ENCODE data around the gene ABR. TPM values are rescaled to one million over a fixed set of nuclear protein-coding genes. Genes with fewer than 3 reads are reported as not detected.

Gene ABR
- total RNA-seq, 1 donor from 2014 or later = 70.9 TPM

- FAIRE-seq = no peak
Measured at GRCh38 chr17:1180958-1181752, 1.4 kb upstream of the ABR start.

DNA sequence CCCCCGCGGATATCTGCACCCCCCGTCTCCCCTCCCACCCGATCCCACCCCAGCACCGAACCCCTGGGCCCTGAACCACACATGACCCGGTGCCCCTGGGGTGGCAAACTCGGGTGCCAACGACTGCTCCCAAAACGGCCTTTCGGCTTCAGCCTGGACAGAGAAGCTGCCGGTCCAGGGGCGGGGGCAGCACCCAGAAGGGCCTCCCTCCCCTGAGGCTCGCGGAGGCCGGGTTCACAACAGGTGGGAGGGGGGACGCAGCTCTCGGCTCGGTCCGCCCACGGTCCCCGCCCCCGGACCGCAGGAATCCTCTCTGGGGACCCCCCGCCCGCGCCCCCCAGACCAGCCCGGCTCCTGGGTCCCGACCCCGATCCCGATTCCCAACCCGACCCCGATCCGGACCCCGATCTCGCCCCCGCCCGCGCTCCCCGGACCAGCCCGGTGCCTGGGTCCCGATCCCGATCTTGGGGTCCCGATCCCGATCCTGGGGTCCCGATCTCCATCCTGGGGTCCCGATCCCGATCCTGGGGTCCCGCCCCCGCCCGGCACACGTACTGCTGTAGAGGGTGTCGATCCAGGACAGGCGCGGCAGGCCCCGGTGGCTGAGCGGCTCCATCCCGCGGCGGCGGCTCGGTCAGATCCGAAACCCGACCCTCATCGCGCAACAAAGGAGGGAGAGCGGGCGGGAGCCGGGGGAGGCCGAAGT is 516 bp downstream of the ABR start:
- Histone ChIP-seq H4K20me1 (ENCODE audit: insufficient read depth, low read length) (peaks cover 36% of the 10 kb centered on the region), H3K79me2 (ENCODE audit: insufficient read depth, low read length) (no peaks in the 10 kb centered on the region), H3K9ac (ENCODE audit: low read length) (peak overlapping the region; percentile 85), H3K9me3 (ENCODE audit: insufficient read depth, low read depth, low read length) (no peaks in the 10 kb centered on the region), H3K4me2 (ENCODE audit: low read length) (peak overlapping the region; percentile 86), H3K4me1 (ENCODE audit: insufficient read depth, low read length) (peaks cover 44% of the 10 kb centered on the region), H2AFZ (ENCODE audit: low read depth, low read length) (peak overlapping the region; percentile 18), H3K4me3 (ENCODE audit: insufficient read depth, low read depth, low read length) (peak overlapping the region; percentile 52), H3K27me3 (ENCODE audit: insufficient read depth, low read length) (no peaks in the 10 kb centered on the region), H3K27ac (ENCODE audit: low read depth, low read length) (peak overlapping the region; percentile 38), H3K36me3 (ENCODE audit: insufficient read depth, low read length) (no peaks in the 10 kb centered on the region)
- Mint-ChIP-seq H3K4me3 (ENCODE audit: unreplicated experiment) (peak overlapping the region; percentile 83), H3K4me1 (ENCODE audit: low read depth, unreplicated experiment) (peaks cover 9% of the 10 kb centered on the region), H3K36me3 (ENCODE audit: low read depth, unreplicated experiment) (peaks cover 2% of the 10 kb centered on the region), H3K9me3 (ENCODE audit: unreplicated experiment) (no peaks in the 10 kb centered on the region), H3K27me3 (ENCODE audit: low read depth, unreplicated experiment) (peaks cover 21% of the 10 kb centered on the region), H3K27ac (ENCODE audit: unreplicated experiment) (no peak overlapping the region)
- no peak for DNase-seq (ENCODE audit: low read depth)
- FAIRE-seq = no peak
- peak; percentile 22 for TF ChIP-seq EZH2 (IDR thresholded peaks at IDR 0.05; ENCODE audit: insufficient read depth, low read length)
- TF ChIP-seq, protein P1, sequence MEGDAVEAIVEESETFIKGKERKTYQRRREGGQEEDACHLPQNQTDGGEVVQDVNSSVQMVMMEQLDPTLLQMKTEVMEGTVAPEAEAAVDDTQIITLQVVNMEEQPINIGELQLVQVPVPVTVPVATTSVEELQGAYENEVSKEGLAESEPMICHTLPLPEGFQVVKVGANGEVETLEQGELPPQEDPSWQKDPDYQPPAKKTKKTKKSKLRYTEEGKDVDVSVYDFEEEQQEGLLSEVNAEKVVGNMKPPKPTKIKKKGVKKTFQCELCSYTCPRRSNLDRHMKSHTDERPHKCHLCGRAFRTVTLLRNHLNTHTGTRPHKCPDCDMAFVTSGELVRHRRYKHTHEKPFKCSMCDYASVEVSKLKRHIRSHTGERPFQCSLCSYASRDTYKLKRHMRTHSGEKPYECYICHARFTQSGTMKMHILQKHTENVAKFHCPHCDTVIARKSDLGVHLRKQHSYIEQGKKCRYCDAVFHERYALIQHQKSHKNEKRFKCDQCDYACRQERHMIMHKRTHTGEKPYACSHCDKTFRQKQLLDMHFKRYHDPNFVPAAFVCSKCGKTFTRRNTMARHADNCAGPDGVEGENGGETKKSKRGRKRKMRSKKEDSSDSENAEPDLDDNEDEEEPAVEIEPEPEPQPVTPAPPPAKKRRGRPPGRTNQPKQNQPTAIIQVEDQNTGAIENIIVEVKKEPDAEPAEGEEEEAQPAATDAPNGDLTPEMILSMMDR (IDR thresholded peaks at IDR 0.05; ENCODE audit: insufficient read depth, low read depth, low read length) = no peak

More at GRCh38 chr17:1180958-1181752, 1.4 kb upstream of the ABR start:
- peaks cover 9% of the 10 kb centered on the region for H3K4me1 Mint-ChIP-seq (ENCODE audit: low read depth, unreplicated experiment)
- Histone ChIP-seq H3K4me2 (ENCODE audit: low read length) (peak overlapping the region; percentile 61), H2AFZ (ENCODE audit: low read depth, low read length) (peak overlapping the region; percentile 36), H3K27ac (ENCODE audit: low read depth, low read length) (peak overlapping the region; percentile 76), H3K27me3 (ENCODE audit: insufficient read depth, low read length) (no peaks in the 10 kb centered on the region), H3K79me2 (ENCODE audit: insufficient read depth, low read length) (no peaks in the 10 kb centered on the region), H3K36me3 (ENCODE audit: insufficient read depth, low read length) (no peaks in the 10 kb centered on the region), H3K4me1 (ENCODE audit: insufficient read depth, low read length) (peaks cover 47% of the 10 kb centered on the region), H3K9ac (ENCODE audit: low read length) (peak overlapping the region; percentile 63), H4K20me1 (ENCODE audit: insufficient read depth, low read length) (peaks cover 26% of the 10 kb centered on the region), H3K4me3 (ENCODE audit: insufficient read depth, low read depth, low read length) (no peak overlapping the region), H3K9me3 (ENCODE audit: insufficient read depth, low read depth, low read length) (no peaks in the 10 kb centered on the region)
- H3K36me3 Mint-ChIP-seq (ENCODE audit: low read depth, unreplicated experiment) = no peaks in the 10 kb centered on the region
- peaks cover 17% of the 10 kb centered on the region for H3K27me3 Mint-ChIP-seq (ENCODE audit: low read depth, unreplicated experiment)
- DNase-seq (ENCODE audit: low read depth) = no peak
- no peak overlapping the region for H3K4me3 Mint-ChIP-seq (ENCODE audit: unreplicated experiment)
- no peaks in the 10 kb centered on the region for H3K9me3 Mint-ChIP-seq (ENCODE audit: unreplicated experiment)
- H3K27ac Mint-ChIP-seq (ENCODE audit: unreplicated experiment) = no peak overlapping the region
- TF ChIP-seq, protein P1 (IDR thresholded peaks at IDR 0.05; ENCODE audit: insufficient read depth, low read depth, low read length) = no peak
- TF ChIP-seq EZH2 (IDR thresholded peaks at IDR 0.05; ENCODE audit: insufficient read depth, low read length) = no peak

Data from astrocyte (in vitro differentiated cells and primary cell).